ENCODE data around the gene ZCCHC14. TPM values are rescaled to one million over a fixed set of nuclear protein-coding genes. Genes with fewer than 3 reads are reported as not detected.

ZCCHC14 gene
- total RNA-seq, 1 donor from 2014 or later = 19.0 TPM

DNA sequence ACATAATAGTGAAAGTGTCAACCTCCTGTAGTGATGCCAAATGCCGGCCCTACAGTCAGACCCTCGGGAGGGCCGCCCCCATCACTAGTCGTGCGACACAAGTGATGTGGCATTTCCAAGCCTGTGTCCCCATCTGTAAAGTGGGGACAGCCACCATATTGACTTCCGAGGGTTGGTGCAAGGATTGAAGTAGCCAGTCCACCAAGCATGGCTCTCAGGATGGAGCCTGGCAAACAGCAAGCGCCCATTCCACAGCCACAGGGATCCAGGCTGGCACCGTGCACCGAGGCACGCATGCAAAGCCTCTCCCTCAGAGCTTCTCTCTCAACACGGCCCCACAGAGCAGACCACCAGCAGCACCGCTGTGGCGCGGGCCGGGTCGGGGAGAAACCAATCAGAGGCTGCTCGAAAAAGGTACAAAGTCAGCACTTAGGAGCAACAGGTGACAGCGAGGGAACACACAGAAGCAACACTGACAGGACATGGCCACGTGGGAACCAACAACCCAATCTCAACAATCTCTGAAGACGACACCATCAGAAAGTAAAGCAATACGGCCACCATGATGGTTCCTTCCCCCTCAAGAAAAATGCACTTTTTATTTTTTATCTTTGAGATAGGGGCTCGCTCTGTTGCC lies 20.6 kb downstream of the ZCCHC14 start:
- Histone ChIP-seq H3K4me1 (ENCODE audit: insufficient read depth, low read length) (no peaks in the 10 kb centered on the region), H4K20me1 (ENCODE audit: insufficient read depth, low read length) (peaks cover 87% of the 10 kb centered on the region), H3K9ac (ENCODE audit: low read length) (no peak overlapping the region), H3K4me3 (ENCODE audit: insufficient read depth, low read depth, low read length) (no peak overlapping the region), H2AFZ (ENCODE audit: low read depth, low read length) (no peak overlapping the region), H3K27me3 (ENCODE audit: insufficient read depth, low read length) (no peaks in the 10 kb centered on the region), H3K36me3 (ENCODE audit: insufficient read depth, low read length) (no peaks in the 10 kb centered on the region), H3K27ac (ENCODE audit: low read depth, low read length) (no peak overlapping the region), H3K79me2 (ENCODE audit: insufficient read depth, low read length) (peaks cover 92% of the 10 kb centered on the region), H3K4me2 (ENCODE audit: low read length) (no peak overlapping the region), H3K9me3 (ENCODE audit: insufficient read depth, low read depth, low read length) (no peaks in the 10 kb centered on the region)
- H3K4me1 Mint-ChIP-seq (ENCODE audit: low read depth, unreplicated experiment) = peaks cover 15% of the 10 kb centered on the region
- FAIRE-seq (no peak), DNase-seq (ENCODE audit: low read depth) (no peak)
- TF ChIP-seq EZH2 (IDR thresholded peaks at IDR 0.05; ENCODE audit: insufficient read depth, low read length) = no peak
- TF ChIP-seq, protein P1, sequence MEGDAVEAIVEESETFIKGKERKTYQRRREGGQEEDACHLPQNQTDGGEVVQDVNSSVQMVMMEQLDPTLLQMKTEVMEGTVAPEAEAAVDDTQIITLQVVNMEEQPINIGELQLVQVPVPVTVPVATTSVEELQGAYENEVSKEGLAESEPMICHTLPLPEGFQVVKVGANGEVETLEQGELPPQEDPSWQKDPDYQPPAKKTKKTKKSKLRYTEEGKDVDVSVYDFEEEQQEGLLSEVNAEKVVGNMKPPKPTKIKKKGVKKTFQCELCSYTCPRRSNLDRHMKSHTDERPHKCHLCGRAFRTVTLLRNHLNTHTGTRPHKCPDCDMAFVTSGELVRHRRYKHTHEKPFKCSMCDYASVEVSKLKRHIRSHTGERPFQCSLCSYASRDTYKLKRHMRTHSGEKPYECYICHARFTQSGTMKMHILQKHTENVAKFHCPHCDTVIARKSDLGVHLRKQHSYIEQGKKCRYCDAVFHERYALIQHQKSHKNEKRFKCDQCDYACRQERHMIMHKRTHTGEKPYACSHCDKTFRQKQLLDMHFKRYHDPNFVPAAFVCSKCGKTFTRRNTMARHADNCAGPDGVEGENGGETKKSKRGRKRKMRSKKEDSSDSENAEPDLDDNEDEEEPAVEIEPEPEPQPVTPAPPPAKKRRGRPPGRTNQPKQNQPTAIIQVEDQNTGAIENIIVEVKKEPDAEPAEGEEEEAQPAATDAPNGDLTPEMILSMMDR (IDR thresholded peaks at IDR 0.05; ENCODE audit: insufficient read depth, low read depth, low read length) = no peak
- no peaks in the 10 kb centered on the region for H3K27me3 Mint-ChIP-seq (ENCODE audit: low read depth, unreplicated experiment)
- H3K9me3 Mint-ChIP-seq (ENCODE audit: unreplicated experiment) = no peaks in the 10 kb centered on the region
- H3K4me3 Mint-ChIP-seq (ENCODE audit: unreplicated experiment) = no peak overlapping the region
- H3K36me3 Mint-ChIP-seq (ENCODE audit: low read depth, unreplicated experiment) = peaks cover 8% of the 10 kb centered on the region
- H3K27ac Mint-ChIP-seq (ENCODE audit: unreplicated experiment) = no peak overlapping the region

DNA sequence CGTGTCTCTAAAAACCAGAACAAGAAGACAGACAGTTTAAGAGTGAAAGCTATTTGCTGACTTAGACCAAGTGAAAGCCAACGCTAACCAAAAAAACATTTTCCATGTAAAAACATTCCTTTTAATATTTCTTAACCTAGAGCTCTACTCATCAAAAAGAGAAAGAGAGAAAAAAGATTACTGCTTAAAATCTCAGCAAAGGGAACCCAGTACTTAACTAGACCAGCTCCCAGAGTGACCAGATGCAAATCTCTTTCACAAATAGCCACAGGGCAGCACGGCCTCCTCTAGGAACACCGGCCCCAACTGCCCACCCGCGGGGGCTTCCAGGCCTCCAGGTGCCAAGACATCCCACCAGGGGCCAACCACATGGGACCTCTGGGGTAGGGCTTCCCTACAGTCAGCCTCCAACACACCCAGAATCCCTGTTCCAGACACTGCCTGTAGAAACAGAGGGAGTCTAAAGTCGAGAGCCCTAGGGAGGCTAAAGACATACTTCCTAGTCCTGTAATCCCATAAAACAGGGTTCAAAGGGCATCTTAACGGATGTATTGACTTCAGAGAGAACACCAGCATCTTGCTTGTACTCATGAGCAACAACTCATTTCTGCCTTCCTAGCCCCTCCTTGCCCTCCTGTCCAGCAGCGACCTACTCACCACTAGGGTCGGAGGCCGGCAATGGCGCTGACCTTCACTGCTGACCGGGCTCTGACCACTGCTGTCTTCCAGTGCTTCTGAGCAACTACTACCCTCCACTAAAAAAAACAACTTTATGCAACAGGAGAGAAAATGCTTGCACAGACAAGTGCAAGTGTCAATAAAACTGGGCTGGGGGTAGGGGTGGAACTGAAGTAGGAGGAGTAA lies 21.3 kb downstream of the ZCCHC14 start:
- Mint-ChIP-seq H3K27me3 (ENCODE audit: low read depth, unreplicated experiment) (no peaks in the 10 kb centered on the region), H3K9me3 (ENCODE audit: unreplicated experiment) (no peaks in the 10 kb centered on the region), H3K4me3 (ENCODE audit: unreplicated experiment) (no peak overlapping the region), H3K36me3 (ENCODE audit: low read depth, unreplicated experiment) (peaks cover 8% of the 10 kb centered on the region), H3K4me1 (ENCODE audit: low read depth, unreplicated experiment) (peaks cover 14% of the 10 kb centered on the region), H3K27ac (ENCODE audit: unreplicated experiment) (no peak overlapping the region)
- Histone ChIP-seq H3K4me3 (ENCODE audit: insufficient read depth, low read depth, low read length) (no peak overlapping the region), H3K27ac (ENCODE audit: low read depth, low read length) (no peak overlapping the region), H3K36me3 (ENCODE audit: insufficient read depth, low read length) (no peaks in the 10 kb centered on the region), H3K27me3 (ENCODE audit: insufficient read depth, low read length) (no peaks in the 10 kb centered on the region), H3K79me2 (ENCODE audit: insufficient read depth, low read length) (peaks cover 96% of the 10 kb centered on the region), H2AFZ (ENCODE audit: low read depth, low read length) (no peak overlapping the region), H3K4me2 (ENCODE audit: low read length) (no peak overlapping the region), H3K9me3 (ENCODE audit: insufficient read depth, low read depth, low read length) (no peaks in the 10 kb centered on the region), H3K4me1 (ENCODE audit: insufficient read depth, low read length) (no peaks in the 10 kb centered on the region), H3K9ac (ENCODE audit: low read length) (no peak overlapping the region), H4K20me1 (ENCODE audit: insufficient read depth, low read length) (peaks cover 85% of the 10 kb centered on the region)
- FAIRE-seq = no peak
- DNase-seq (ENCODE audit: low read depth) = no peak
- TF ChIP-seq EZH2 (IDR thresholded peaks at IDR 0.05; ENCODE audit: insufficient read depth, low read length) = no peak
- TF ChIP-seq, protein P1 (IDR thresholded peaks at IDR 0.05; ENCODE audit: insufficient read depth, low read depth, low read length) = no peak
